ENCODE measurements around the gene CSRP1. TPM values are rescaled to one million over a fixed set of nuclear protein-coding genes. Genes with fewer than 3 reads are reported as not detected.

Gene CSRP1
- total RNA-seq, 1 donor from 2014 or later, result 11.4 TPM

- H3K4me1 Mint-ChIP-seq, result peaks cover 33% of the 10 kb centered on the region
- H3K4me3 Mint-ChIP-seq, result no peak overlapping the region
- peaks cover 4% of the 10 kb centered on the region for H3K9me3 Mint-ChIP-seq
- no peak for TF ChIP-seq CTCF (IDR thresholded peaks at IDR 0.05; ENCODE audit: unreplicated experiment)
- DNase-seq (ENCODE audit: low spot score in 2 of 2, unreplicated experiment in 2 of 2), result no peak
- H3K27me3 Mint-ChIP-seq (ENCODE audit: low read depth), result no peaks in the 10 kb centered on the region
- H3K36me3 Mint-ChIP-seq, result no peaks in the 10 kb centered on the region
- H3K27ac Mint-ChIP-seq, result peak overlapping the region; percentile 57
Measured at GRCh38 chr1:201543871-201544642, 37.1 kb upstream of the CSRP1 start.

GRCh38 chr1:201542309-201543035 lies 35.5 kb upstream of the CSRP1 start:
- DNase-seq (ENCODE audit: low spot score in 2 of 2, unreplicated experiment in 2 of 2), result no peak
- Mint-ChIP-seq H3K27me3 (ENCODE audit: low read depth) (no peaks in the 10 kb centered on the region), H3K4me3 (no peak overlapping the region), H3K9me3 (peaks cover 4% of the 10 kb centered on the region), H3K4me1 (peaks cover 37% of the 10 kb centered on the region), H3K27ac (peak overlapping the region; percentile 80), H3K36me3 (no peaks in the 10 kb centered on the region)
- TF ChIP-seq CTCF (IDR thresholded peaks at IDR 0.05; ENCODE audit: unreplicated experiment), result no peak

- peaks cover 4% of the 10 kb centered on the region for H3K9me3 Mint-ChIP-seq
- peaks cover 38% of the 10 kb centered on the region for H3K4me1 Mint-ChIP-seq
- peak overlapping the region; percentile 82 for H3K27ac Mint-ChIP-seq
- no peak for DNase-seq (ENCODE audit: low spot score in 2 of 2, unreplicated experiment in 2 of 2)
- H3K4me3 Mint-ChIP-seq, result peak overlapping the region; percentile 86
- TF ChIP-seq CTCF (IDR thresholded peaks at IDR 0.05; ENCODE audit: unreplicated experiment), result no peak
- H3K27me3 Mint-ChIP-seq (ENCODE audit: low read depth), result no peaks in the 10 kb centered on the region
- no peaks in the 10 kb centered on the region for H3K36me3 Mint-ChIP-seq
Measured at GRCh38 chr1:201540846-201541735, 34.2 kb upstream of the CSRP1 start.

GRCh38 chr1:201539561-201540431 lies 32.9 kb upstream of the CSRP1 start:
- DNase-seq (ENCODE audit: low spot score in 2 of 2, unreplicated experiment in 2 of 2), result peak in 1 of 2 experiments; percentile 57
- no peaks in the 10 kb centered on the region for H3K36me3 Mint-ChIP-seq
- peaks cover 44% of the 10 kb centered on the region for H3K4me1 Mint-ChIP-seq
- peak overlapping the region; percentile 82 for H3K27ac Mint-ChIP-seq
- no peaks in the 10 kb centered on the region for H3K27me3 Mint-ChIP-seq (ENCODE audit: low read depth)
- H3K4me3 Mint-ChIP-seq, result peak overlapping the region; percentile 86
- TF ChIP-seq CTCF (IDR thresholded peaks at IDR 0.05; ENCODE audit: unreplicated experiment), result no peak
- peaks cover 4% of the 10 kb centered on the region for H3K9me3 Mint-ChIP-seq

Measured in mesothelial cell of epicardium (in vitro differentiated cells).